Tibial nerve (tissue), 4 donors: ENCODE results near the gene PISD. TPM values are rescaled to one million over a fixed set of nuclear protein-coding genes. Genes with fewer than 3 reads are reported as not detected.

ENCODE experiments used
- DNase-seq, 2 donors: peaks; one replicate each; pipeline ENCODE4 v3.0.0-alpha.2; 2019; ENCODE audit warnings: low spot score in 2 of 2
- H3K27ac ChIP-seq, 4 donors: fragments of 200-600 bp; sonication (generic) in 3 of 4; one replicate each; pipeline ENCODE4 v1.5.1; 2017 to 2019; ENCODE audit warnings: mild to moderate bottlenecking in 1 of 4
- H3K27me3 ChIP-seq, 2 donors: fragments of 200-600 bp; sonication (generic) in 1 of 2; one replicate each; pipeline versions ENCODE4 v1.5.1 to v1.6.0; 2017 to 2019
- H3K36me3 ChIP-seq, 3 donors: fragments of 200-600 bp; sonication (generic); one replicate each; pipeline ENCODE4 v1.5.1; 2018 to 2019
- H3K4me1 ChIP-seq, 4 donors: fragments of 200-600 bp; sonication (generic) in 3 of 4; one replicate each; pipeline ENCODE4 v1.5.1; 2017 to 2019
- H3K4me3 ChIP-seq, 4 donors: fragments of 200-600 bp; sonication (generic) in 3 of 4; one replicate each; pipeline ENCODE4 v1.5.1; 2017 to 2019; ENCODE audit warnings: mild to moderate bottlenecking in 1 of 4, moderate library complexity in 1 of 4
- H3K9me3 ChIP-seq, 4 donors: fragments of 200-600 bp; sonication (generic) in 3 of 4; one replicate each; pipeline ENCODE4 v1.5.1; 2017 to 2019
- EP300 ChIP-seq, 2 donors: sonication (generic); formaldehyde crosslinking; IDR thresholded peaks; one replicate each; pipeline ENCODE4 v1.6.1; 2017; ENCODE audit warnings: antibody characterized with exemption in 2 of 2, mild to moderate bottlenecking in 1 of 2
- POLR2A ChIP-seq, 2 donors: fragments of 450-650 bp; IDR thresholded peaks; one replicate each; pipeline ENCODE4 v1.6.1; 2017; ENCODE audit warnings: antibody characterized with exemption in 2 of 2, mild to moderate bottlenecking in 2 of 2, moderate library complexity in 2 of 2
- WGBS, 2 donors: methylation state at CpG; one replicate each; pipeline ENCODE4 v1.1.5; 2018; 5-methylcytosine and 5-hydroxymethylcytosine counted together
- total RNA-seq, 4 donors: library from RNA; depleted of rRNA; stranded (reverse); fragments of >200 nt; gene quantifications; one replicate each; pipeline ENCODE4 v1.1.0, GENCODE V29; 2016
- TF ChIP-seq, protein P1 (sequence below), 5 experiments: fragments of 200-600 bp in 3 of 5; fragments of 450-650 bp in 2 of 5; sonication (generic) in 3 of 5; IDR thresholded peaks; one replicate each; pipeline ENCODE4 v1.5.1; 2016 to 2019; ENCODE audit warnings: antibody characterized with exemption in 5 of 5, mild to moderate bottlenecking in 3 of 5, moderate library complexity in 2 of 5

PISD gene
- total RNA-seq, 4 donors from 2014 or later = 26.9 to 44.7 (median 36.2) TPM

DNA sequence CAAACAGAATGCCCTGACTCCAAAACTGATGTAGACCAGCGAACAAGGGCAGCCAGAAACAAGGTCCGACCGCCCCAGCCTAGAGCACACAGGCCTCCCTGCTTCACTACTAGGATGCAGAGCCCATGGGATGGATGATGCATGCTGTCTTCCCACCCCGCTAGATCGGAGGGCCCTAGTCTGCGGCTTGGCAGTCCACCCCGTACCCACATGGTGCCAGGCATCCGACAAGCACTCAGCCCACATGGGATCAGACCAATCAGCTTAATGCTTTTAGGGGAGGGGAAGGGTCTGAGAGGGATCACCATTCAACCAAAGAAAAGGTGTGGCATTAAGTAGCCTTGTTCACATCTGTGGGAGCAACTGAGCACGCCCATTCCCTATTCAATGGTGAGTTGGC, 30.6 kb downstream of the PISD start:
- TF ChIP-seq, protein P1, sequence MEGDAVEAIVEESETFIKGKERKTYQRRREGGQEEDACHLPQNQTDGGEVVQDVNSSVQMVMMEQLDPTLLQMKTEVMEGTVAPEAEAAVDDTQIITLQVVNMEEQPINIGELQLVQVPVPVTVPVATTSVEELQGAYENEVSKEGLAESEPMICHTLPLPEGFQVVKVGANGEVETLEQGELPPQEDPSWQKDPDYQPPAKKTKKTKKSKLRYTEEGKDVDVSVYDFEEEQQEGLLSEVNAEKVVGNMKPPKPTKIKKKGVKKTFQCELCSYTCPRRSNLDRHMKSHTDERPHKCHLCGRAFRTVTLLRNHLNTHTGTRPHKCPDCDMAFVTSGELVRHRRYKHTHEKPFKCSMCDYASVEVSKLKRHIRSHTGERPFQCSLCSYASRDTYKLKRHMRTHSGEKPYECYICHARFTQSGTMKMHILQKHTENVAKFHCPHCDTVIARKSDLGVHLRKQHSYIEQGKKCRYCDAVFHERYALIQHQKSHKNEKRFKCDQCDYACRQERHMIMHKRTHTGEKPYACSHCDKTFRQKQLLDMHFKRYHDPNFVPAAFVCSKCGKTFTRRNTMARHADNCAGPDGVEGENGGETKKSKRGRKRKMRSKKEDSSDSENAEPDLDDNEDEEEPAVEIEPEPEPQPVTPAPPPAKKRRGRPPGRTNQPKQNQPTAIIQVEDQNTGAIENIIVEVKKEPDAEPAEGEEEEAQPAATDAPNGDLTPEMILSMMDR (IDR thresholded peaks at IDR 0.05) = no peak
- TF ChIP-seq EP300 (IDR thresholded peaks at IDR 0.05) (no peak), POLR2A (IDR thresholded peaks at IDR 0.05) (no peak)
- H3K36me3 ChIP-seq = no peaks in the 10 kb centered on the region
- H3K4me1 ChIP-seq = peaks cover 0 to 59% (median 24%) of the 10 kb centered on the region in 4 donors
- no peak for DNase-seq
- no peaks in the 10 kb centered on the region for H3K27me3 ChIP-seq
- no peaks in the 10 kb centered on the region for H3K9me3 ChIP-seq
- H3K27ac ChIP-seq = peak overlapping the region; percentile 47 to 92 (median 88)
- WGBS, 2 donors = 70 to 73% methylated on average over 8 to 9 of the region's 9 CpGs
- H3K4me3 ChIP-seq = peak overlapping the region; percentile 58 to 84 (median 78)

DNA sequence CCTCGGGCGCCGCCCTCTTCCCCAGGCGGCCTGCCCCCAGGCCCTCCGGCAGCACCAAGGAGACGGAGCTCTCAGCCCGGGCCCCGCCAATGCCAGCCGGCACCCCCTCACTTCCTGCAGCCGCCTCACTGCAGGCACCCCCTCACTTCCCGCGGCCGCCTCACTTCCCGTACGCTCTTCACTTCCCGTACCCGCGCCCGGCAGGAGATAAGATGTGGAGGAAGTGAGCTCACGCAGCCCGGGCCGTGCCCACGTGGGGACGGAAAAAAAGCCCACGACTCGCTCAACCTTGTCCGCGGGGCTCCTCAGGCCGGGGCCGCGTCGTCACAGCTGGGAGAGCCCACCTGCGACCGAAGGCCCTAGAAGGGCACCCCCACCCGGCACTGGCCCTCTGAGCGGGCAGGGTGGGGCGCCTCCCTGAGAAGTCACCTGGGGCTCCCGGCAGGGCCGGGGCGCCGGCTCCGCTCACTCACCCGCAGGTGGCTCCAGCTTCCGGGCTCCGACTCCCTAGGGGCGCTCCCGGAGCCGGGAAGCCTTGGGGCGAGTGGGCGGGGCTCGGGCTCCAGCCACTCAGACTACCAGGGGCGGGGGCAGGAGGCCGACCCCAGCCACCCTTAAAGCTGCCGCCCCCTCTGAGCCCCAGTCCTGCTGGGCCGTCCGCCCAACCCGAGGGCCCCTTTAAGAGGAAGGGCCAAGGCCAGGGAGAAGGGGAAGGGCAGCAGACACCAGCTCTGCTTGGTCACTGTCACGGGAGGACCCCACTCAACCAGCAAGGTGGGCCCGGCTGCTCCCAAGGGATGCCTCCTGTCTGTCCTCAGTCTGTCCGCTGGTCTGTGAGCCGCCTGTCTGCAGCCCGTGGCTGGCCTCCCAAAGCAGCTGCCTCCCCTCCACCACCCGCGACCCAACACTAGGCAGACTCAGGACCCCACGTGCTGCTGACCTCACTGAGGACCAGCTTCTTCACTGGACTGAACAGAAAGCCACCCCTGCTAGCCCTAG, 31.4 kb downstream of the PISD start:
- Histone ChIP-seq H3K4me3 (peak overlapping the region; percentile 58 to 84 (median 78)), H3K27ac (peak overlapping the region; percentile 47 to 92 (median 88)), H3K36me3 (no peaks in the 10 kb centered on the region), H3K4me1 (peaks cover 0 to 67% (median 31%) of the 10 kb centered on the region in 4 donors), H3K27me3 (no peaks in the 10 kb centered on the region), H3K9me3 (no peaks in the 10 kb centered on the region)
- 1% methylated on average over 15 to 56 of the region's 65 CpGs for WGBS, 2 donors
- no peak for TF ChIP-seq POLR2A (IDR thresholded peaks at IDR 0.05)
- TF ChIP-seq, protein P1 (IDR thresholded peaks at IDR 0.05) = peak in 1 of 5 experiments; percentile 20
- TF ChIP-seq EP300 (IDR thresholded peaks at IDR 0.05) = peak in 1 of 2 donors; percentile 62
- DNase-seq = peak; percentile 45 to 55

DNA sequence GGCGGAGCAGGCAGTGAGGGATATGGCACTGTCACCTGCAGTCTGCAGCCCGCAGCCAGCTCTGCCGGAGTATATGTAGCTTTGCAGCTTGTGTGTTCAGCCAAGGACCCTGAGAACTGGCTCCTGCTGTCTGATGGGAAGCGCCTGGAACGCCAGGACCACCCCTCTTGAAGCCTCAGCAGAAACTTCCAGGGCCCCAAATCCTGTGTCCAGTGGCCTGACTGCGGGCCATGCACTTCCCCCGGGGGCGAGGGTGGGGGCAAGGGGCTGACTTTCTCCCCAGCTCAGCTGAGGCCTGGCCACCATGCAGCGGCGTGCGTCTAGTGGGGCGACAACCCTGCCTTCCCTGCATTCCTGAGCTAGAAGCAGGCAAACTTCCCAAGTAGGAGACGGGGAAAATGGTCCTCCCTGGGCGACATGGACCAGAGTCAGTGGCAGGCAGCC, 32.3 kb downstream of the PISD start:
- no peak for DNase-seq
- Histone ChIP-seq H3K27me3 (no peaks in the 10 kb centered on the region), H3K36me3 (no peaks in the 10 kb centered on the region), H3K9me3 (no peaks in the 10 kb centered on the region), H3K4me3 (peak overlapping the region; percentile 58 to 84 (median 78)), H3K27ac (peak overlapping the region; percentile 47 to 92 (median 88)), H3K4me1 (peaks cover 0 to 76% (median 36%) of the 10 kb centered on the region in 4 donors)
- TF ChIP-seq, protein P1 (IDR thresholded peaks at IDR 0.05) = no peak
- TF ChIP-seq POLR2A (IDR thresholded peaks at IDR 0.05) = no peak
- TF ChIP-seq EP300 (IDR thresholded peaks at IDR 0.05) = no peak
- WGBS, 2 donors = 25 to 28% methylated on average over 7 to 14 of the region's 14 CpGs

DNA sequence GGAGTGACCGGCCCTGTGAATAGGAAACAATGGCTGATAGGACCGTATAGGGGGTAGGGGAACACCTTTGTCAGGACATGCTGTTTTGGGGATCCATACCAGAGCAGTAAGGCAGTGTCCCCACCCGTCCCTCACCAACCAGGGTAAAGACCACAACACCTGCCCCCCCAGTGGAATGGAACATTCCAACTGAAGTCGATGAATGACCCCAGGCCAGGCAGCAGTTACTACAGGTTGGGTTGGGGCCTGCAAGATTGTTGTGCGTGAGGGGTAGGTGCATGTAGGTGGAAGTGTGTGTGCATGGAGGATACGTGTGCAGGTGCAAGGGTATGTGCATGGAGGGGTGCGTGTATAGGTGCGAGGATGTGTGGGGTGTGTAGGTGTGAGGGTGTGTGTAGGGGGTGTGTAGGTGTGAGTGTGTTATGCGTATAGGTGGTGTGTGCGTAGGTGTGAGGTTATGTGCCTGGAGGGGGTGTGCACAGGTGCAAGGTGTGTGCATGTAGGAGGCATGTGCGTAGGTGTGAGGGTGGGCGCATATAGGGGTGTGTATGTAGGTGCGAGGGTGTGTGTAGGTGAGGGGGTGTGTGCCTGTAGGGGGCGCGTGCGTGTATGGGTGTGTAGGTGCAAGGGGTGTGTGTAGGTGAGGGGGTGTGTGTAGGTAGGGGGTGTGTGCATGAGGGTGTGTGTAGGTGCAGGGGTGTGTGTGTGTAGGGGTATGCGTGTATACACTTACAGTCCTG, 32.9 kb downstream of the PISD start:
- Histone ChIP-seq H3K9me3 (no peaks in the 10 kb centered on the region), H3K4me1 (peaks cover 0 to 82% (median 37%) of the 10 kb centered on the region in 4 donors), H3K27ac (peak overlapping the region in 3 of 4 donors; percentile 88 to 92 (median 89)), H3K27me3 (no peaks in the 10 kb centered on the region), H3K36me3 (no peaks in the 10 kb centered on the region), H3K4me3 (no peak overlapping the region)
- TF ChIP-seq, protein P1 (IDR thresholded peaks at IDR 0.05) = no peak
- WGBS, 2 donors = 84 to 88% methylated on average over 17 of the region's 17 CpGs
- no peak for DNase-seq
